GM23248 (cell line): Measurements from ENCODE around the gene GDPD3. TPM values are rescaled to one million over a fixed set of nuclear protein-coding genes. Genes with fewer than 3 reads are reported as not detected.

Experiments used
- DNase-seq: peaks from one replicate; pipeline ENCODE4 v3.0.0-alpha.2; 2015
- H2AFZ ChIP-seq: fragments of 200-600 bp; sonication (generic); 2 replicates; pipeline ENCODE4 v1.6.1; 2016; ENCODE audit warnings: antibody characterized with exemption
- H3F3A ChIP-seq: fragments of 200-600 bp; sonication (generic); 2 replicates; pipeline ENCODE4 v1.6.1; 2016; ENCODE audit warnings: mild to moderate bottlenecking, antibody characterized with exemption, mixed run types; ENCODE audit not compliant: insufficient read depth
- H3K27ac ChIP-seq: fragments of 200-600 bp; sonication (generic); 2 replicates; pipeline ENCODE4 v1.5.1; 2016; ENCODE audit warnings: mild to moderate bottlenecking
- H3K27me3 ChIP-seq: fragments of 200-600 bp; sonication (generic); replicated peaks from 2 replicates; pipeline ENCODE4 v1.6.1; 2016; ENCODE audit warnings: mild to moderate bottlenecking; ENCODE audit not compliant: insufficient read depth
- H3K36me3 ChIP-seq: fragments of 200-600 bp; sonication (generic); 2 replicates; pipeline ENCODE4 v1.6.1; 2016; ENCODE audit warnings: low read depth, mild to moderate bottlenecking
- H3K4me1 ChIP-seq: fragments of 200-600 bp; sonication (generic); 2 replicates; pipeline ENCODE4 v1.6.1; 2016; ENCODE audit warnings: mild to moderate bottlenecking; ENCODE audit not compliant: insufficient read depth
- H3K4me2 ChIP-seq: fragments of 200-600 bp; sonication (generic); one replicate; pipeline ENCODE4 v1.6.1; 2016; ENCODE audit warnings: mild to moderate bottlenecking; ENCODE audit not compliant: unreplicated experiment
- H3K4me3 ChIP-seq: fragments of 200-600 bp; sonication (generic); 2 replicates; pipeline ENCODE4 v1.5.1; 2016; ENCODE audit warnings: mild to moderate bottlenecking
- H3K79me2 ChIP-seq: fragments of 200-600 bp; sonication (generic); 2 replicates; pipeline ENCODE4 v1.6.1; 2016; ENCODE audit warnings: mild to moderate bottlenecking; ENCODE audit not compliant: insufficient read depth
- H3K9ac ChIP-seq: fragments of 200-600 bp; sonication (generic); 2 replicates; pipeline ENCODE4 v1.6.1; 2016; ENCODE audit warnings: mild to moderate bottlenecking
- H3K9me2 ChIP-seq: fragments of 200-600 bp; sonication (generic); 2 replicates; pipeline ENCODE4 v1.6.1; 2016; ENCODE audit warnings: mixed run types, mild to moderate bottlenecking, moderate library complexity; ENCODE audit not compliant: insufficient read depth
- H3K9me3 ChIP-seq: fragments of 200-600 bp; sonication (generic); one replicate; pipeline ENCODE4 v1.6.1; 2017; ENCODE audit warnings: low read depth
- H4K20me1 ChIP-seq: fragments of 200-600 bp; sonication (generic); 2 replicates; pipeline ENCODE4 v1.6.0; 2016; ENCODE audit not compliant: insufficient read depth
- EZH2 ChIP-seq: fragments of 200-600 bp; sonication (generic); IDR thresholded peaks from 2 replicates; pipeline ENCODE4 v1.6.1; 2018; ENCODE audit warnings: antibody characterized with exemption, mild to moderate bottlenecking; ENCODE audit not compliant: insufficient read depth, poor library complexity, severe bottlenecking
- EZH2phosphoT487 ChIP-seq: fragments of 200-600 bp; sonication (generic); IDR thresholded peaks from 2 replicates; pipeline ENCODE4 v1.6.1; 2018; ENCODE audit warnings: antibody characterized with exemption, moderate library complexity, mild to moderate bottlenecking, low read depth; ENCODE audit not compliant: insufficient read depth
- WGBS, 2 experiments: methylation state at CpG; one replicate each; pipeline ENCODE4 v1.1.6; 2015 to 2017; ENCODE audit warnings: low lambda C conversion rate in 2 of 2, low coverage in 1 of 2; ENCODE audit errors: missing lambda C conversion rate in 2 of 2; 5-methylcytosine and 5-hydroxymethylcytosine counted together
- in situ Hi-C: fragments of 300-500 bp; cut with MboI; formaldehyde crosslinking; loops from 2 replicates; pipeline ENCODE4 v1.15.0; 2020
- polyA plus RNA-seq: library from polyadenylated mRNA; unstranded; fragments of >200 nt; fragmentation: Nextera tagmentation; extraction: Ambion mirVana; gene quantifications from 2 replicates; pipeline ENCODE4 v1.2.1, GENCODE V29; 2016
- total RNA-seq: library from RNA; depleted of rRNA; stranded (reverse); fragments of >200 nt; shearing (Covaris generic); gene quantifications from 2 replicates; pipeline ENCODE4 v1.2.3, GENCODE V29; 2014

Gene GDPD3
- total and polyA plus RNA-seq, 2 experiments from 2014 or later, result 0.22 to 1.2 TPM

GRCh38 chr16:30151091-30151490, 37.8 kb upstream of the GDPD3 start:
- Histone ChIP-seq H3K4me2 (no peak overlapping the region), H3K27ac (no peak overlapping the region), H3K9me3 (peaks cover 5% of the 10 kb centered on the region), H4K20me1 (no peaks in the 10 kb centered on the region), H3K79me2 (no peaks in the 10 kb centered on the region), H3K4me3 (no peak overlapping the region), H3F3A (no peaks in the 10 kb centered on the region), H3K27me3 (no peaks in the 10 kb centered on the region), H3K9ac (no peak overlapping the region), H3K4me1 (no peaks in the 10 kb centered on the region), H2AFZ (no peak overlapping the region), H3K9me2 (no peaks in the 10 kb centered on the region), H3K36me3 (no peaks in the 10 kb centered on the region)
- in situ Hi-C loops, result no loop called here
- WGBS, 2 experiments, result 67 to 73% methylated on average over 7 of the region's 7 CpGs
- no peak for DNase-seq
- TF ChIP-seq EZH2 (no peak), EZH2phosphoT487 (no peak)

DNA sequence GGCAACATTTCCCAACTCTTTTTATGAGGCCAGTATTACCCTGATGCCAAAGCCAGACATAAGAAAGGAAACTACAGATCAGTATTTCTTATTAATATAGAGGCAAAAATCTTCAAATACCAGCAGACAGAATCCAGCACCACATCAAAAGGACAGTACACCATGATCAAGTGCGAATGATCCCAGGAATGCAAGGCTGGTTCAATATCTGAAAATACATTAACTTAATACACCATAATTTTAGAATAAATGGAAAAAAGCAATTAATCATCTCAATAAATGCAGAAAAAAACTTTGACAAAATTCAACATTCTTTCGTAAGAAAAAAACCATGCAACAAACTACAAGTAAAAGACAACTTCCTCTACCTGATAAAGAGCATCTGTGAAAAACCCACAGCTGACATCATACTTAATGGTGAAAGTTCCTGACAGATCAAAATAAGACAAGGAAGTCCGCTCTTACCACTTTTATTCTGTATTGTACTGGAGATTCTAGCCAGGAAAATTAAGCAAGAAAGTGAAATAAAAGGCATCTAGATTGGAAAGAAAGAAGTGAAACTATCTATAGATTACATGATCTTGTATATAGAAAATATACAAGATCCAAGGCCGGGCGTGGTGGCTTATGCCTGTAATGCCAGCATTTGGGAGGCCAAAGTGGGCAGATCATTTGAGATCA, 36.1 kb upstream of the GDPD3 start:
- Histone ChIP-seq H3K79me2 (no peaks in the 10 kb centered on the region), H4K20me1 (no peaks in the 10 kb centered on the region), H3K36me3 (no peaks in the 10 kb centered on the region), H3K9me2 (no peaks in the 10 kb centered on the region), H3K9me3 (peaks cover 5% of the 10 kb centered on the region), H3K9ac (no peak overlapping the region), H3K27me3 (no peaks in the 10 kb centered on the region), H3K4me1 (no peaks in the 10 kb centered on the region), H2AFZ (no peak overlapping the region), H3K4me2 (no peak overlapping the region), H3F3A (no peaks in the 10 kb centered on the region), H3K4me3 (no peak overlapping the region), H3K27ac (no peak overlapping the region)
- WGBS, 2 experiments, result 52 to 57% methylated on average over 5 of the region's 5 CpGs
- TF ChIP-seq EZH2phosphoT487, result no peak
- no peak for TF ChIP-seq EZH2
- in situ Hi-C loops, result loop anchor here (25.0 kb wide), 1 partner anchor 463 kb away; the partner anchor contains the start of gene ZNF689
- DNase-seq, result peak; percentile 11

- Histone ChIP-seq H3K9ac (no peak overlapping the region), H3K9me2 (no peaks in the 10 kb centered on the region), H3K27ac (no peak overlapping the region), H2AFZ (no peak overlapping the region), H3K4me3 (no peak overlapping the region), H3K9me3 (peaks cover 5% of the 10 kb centered on the region), H4K20me1 (no peaks in the 10 kb centered on the region), H3K36me3 (no peaks in the 10 kb centered on the region), H3F3A (no peaks in the 10 kb centered on the region), H3K4me2 (no peak overlapping the region), H3K27me3 (no peaks in the 10 kb centered on the region), H3K4me1 (no peaks in the 10 kb centered on the region), H3K79me2 (no peaks in the 10 kb centered on the region)
- WGBS, 2 experiments, result 54 to 64% methylated on average over 3 of the region's 3 CpGs
- no peak for DNase-seq
- TF ChIP-seq EZH2phosphoT487, result no peak
- in situ Hi-C loops, result loop anchor here (25.0 kb wide), 1 partner anchor 464 kb away; the partner anchor contains the start of gene ZNF689
Measured at GRCh38 chr16:30147843-30148510, 34.6 kb upstream of the GDPD3 start.

GRCh38 chr16:30145657-30146056, 32.3 kb upstream of the GDPD3 start:
- WGBS, 2 experiments, result 42 to 43% methylated on average over 1 of the region's 1 CpG
- in situ Hi-C loops, result loop anchor here (25.0 kb wide), 1 partner anchor 467 kb away; the partner anchor contains the start of gene ZNF689
- H3K4me2 ChIP-seq, result no peak overlapping the region

More at GRCh38 chr16:30145657-30146056, 32.3 kb upstream of the GDPD3 start:
- TF ChIP-seq EZH2 (no peak), EZH2phosphoT487 (no peak)
- Histone ChIP-seq H3K4me1 (no peaks in the 10 kb centered on the region), H3K36me3 (no peaks in the 10 kb centered on the region), H3F3A (no peaks in the 10 kb centered on the region), H3K27ac (no peak overlapping the region), H3K4me3 (no peak overlapping the region), H3K79me2 (no peaks in the 10 kb centered on the region), H3K27me3 (no peaks in the 10 kb centered on the region), H4K20me1 (no peaks in the 10 kb centered on the region), H2AFZ (no peak overlapping the region), H3K9me2 (no peaks in the 10 kb centered on the region), H3K9ac (no peak overlapping the region), H3K9me3 (peaks cover 5% of the 10 kb centered on the region)
- DNase-seq, result no peak
